PFSK-1 (cell line): ENCODE results near the gene OR5M10. TPM values are rescaled to one million over a fixed set of nuclear protein-coding genes. Genes with fewer than 3 reads are reported as not detected.

Experiments used
- FOXP2 ChIP-seq: optimal IDR thresholded peaks from 2 replicates; pipeline ENCODE3; 2011; ENCODE audit warnings: borderline replicate concordance, control low read depth, inconsistent platforms; ENCODE audit not compliant: insufficient read depth; ENCODE audit errors: extremely low read length, extremely low read depth
- POLR2AphosphoS5 ChIP-seq: IDR thresholded peaks from 2 replicates; pipeline ENCODE4 v1.6.1; 2012; ENCODE audit warnings: low read depth, mild to moderate bottlenecking, control low read depth, low read length, moderate library complexity
- REST ChIP-seq, 2 experiments: IDR thresholded peaks; 2 replicates each; pipeline versions ENCODE4 v1.6.1 to v1.8.0; 2011 to 2012; ENCODE audit warnings: low read depth in 2 of 2, low read length in 2 of 2, control low read depth in 1 of 2, inconsistent platforms in 1 of 2, mild to moderate bottlenecking in 1 of 2, moderate library complexity in 1 of 2; ENCODE audit not compliant: insufficient read depth in 1 of 2
- SIN3A ChIP-seq: IDR thresholded peaks from 2 replicates; pipeline ENCODE4 v1.6.1; 2012; ENCODE audit warnings: mild to moderate bottlenecking, low read length, moderate library complexity, borderline replicate concordance; ENCODE audit not compliant: insufficient read depth
- TAF1 ChIP-seq: IDR thresholded peaks from 2 replicates; pipeline ENCODE4 v1.6.1; 2012; ENCODE audit warnings: low read length, control low read depth, borderline replicate concordance; ENCODE audit not compliant: insufficient read depth
- polyA plus RNA-seq: library from polyadenylated mRNA; unstranded; fragments of >200 nt; gene quantifications from one replicate; pipeline ENCODE4 v1.2.1, GENCODE V29; 2012; ENCODE audit warnings: low read depth, missing spikeins; ENCODE audit not compliant: insufficient read length

The OR5M10 gene
- polyA plus RNA-seq: not detected

GRCh38 chr11:56577621-56578020 lies at the start of gene OR5M10:
Gene OR5M10 (minus strand): TSS chr11:56577721. CDS start chr11:56577721, 0 bp downstream.
- TF ChIP-seq TAF1 (no peak), SIN3A (no peak), REST (IDR thresholded peaks at IDR 0.05; ENCODE audit: insufficient read depth in 1 of 2, low read depth in 2 of 2, low read length in 2 of 2) (no peak), FOXP2 (no peak), POLR2AphosphoS5 (no peak)

- TF ChIP-seq TAF1 (no peak), SIN3A (no peak), FOXP2 (no peak), REST (IDR thresholded peaks at IDR 0.05; ENCODE audit: insufficient read depth in 1 of 2, low read depth in 2 of 2, low read length in 2 of 2) (no peak), POLR2AphosphoS5 (no peak)
These were observed 48.4 kb upstream of the OR5M10 start for GRCh38 chr11:56625946-56626345.

- TF ChIP-seq TAF1 (no peak), REST (IDR thresholded peaks at IDR 0.05; ENCODE audit: insufficient read depth in 1 of 2, low read depth in 2 of 2, low read length in 2 of 2) (no peak)
These were observed 47.2 kb upstream of the OR5M10 start for GRCh38 chr11:56624661-56625110.

- TF ChIP-seq POLR2AphosphoS5 (no peak), SIN3A (no peak), TAF1 (no peak), REST (IDR thresholded peaks at IDR 0.05; ENCODE audit: insufficient read depth in 1 of 2, low read depth in 2 of 2, low read length in 2 of 2) (no peak), FOXP2 (no peak)
These were observed 33.7 kb upstream of the OR5M10 start for GRCh38 chr11:56611174-56611573.

GRCh38 chr11:56558574-56558973 lies 18.9 kb downstream of the OR5M10 start:
- TF ChIP-seq TAF1 (no peak), POLR2AphosphoS5 (no peak), FOXP2 (no peak), REST (IDR thresholded peaks at IDR 0.05; ENCODE audit: insufficient read depth in 1 of 2, low read depth in 2 of 2, low read length in 2 of 2) (no peak), SIN3A (no peak)
